ENCODE measurements around the gene FGF12.

DNA sequence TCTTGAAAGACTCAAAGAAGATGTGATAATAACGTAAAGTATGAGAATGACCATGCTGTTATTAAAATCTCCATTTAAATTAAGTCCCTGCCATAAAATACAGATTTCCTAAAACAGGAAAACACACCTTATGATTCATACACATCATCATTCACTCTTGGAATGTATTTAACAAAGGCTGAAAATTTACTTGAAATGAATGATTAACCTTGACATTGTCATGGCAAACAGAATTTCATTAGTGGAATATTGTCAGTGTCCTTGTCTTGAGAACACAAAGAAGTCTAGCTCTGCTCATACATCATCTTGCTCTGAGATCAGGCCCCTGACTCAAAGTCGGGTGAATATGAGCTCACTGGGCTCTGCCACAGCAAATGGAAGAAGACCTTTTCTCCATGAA lies 313.9 kb downstream of the FGF12 start:
- TF ChIP-seq CTCF (IDR thresholded peaks at IDR 0.05) (no peak), POLR2A (IDR thresholded peaks at IDR 0.05) (no peak)

Measured in tibial nerve (tissue), 3 donors.